HUES64 (cell line): ENCODE results near the gene ANXA9.

ENCODE experiments used
- H3K27ac ChIP-seq: 2 replicates; pipeline ENCODE4 v1.7.0; 2013; ENCODE audit warnings: low read depth, low read length, inconsistent platforms
- H3K27me3 ChIP-seq: 2 replicates; pipeline ENCODE4 v1.6.1; 2013; ENCODE audit warnings: mild to moderate bottlenecking, low read length; ENCODE audit not compliant: insufficient read depth
- H3K36me3 ChIP-seq: 2 replicates; pipeline ENCODE4 v1.6.1; 2013; ENCODE audit warnings: mild to moderate bottlenecking, low read length; ENCODE audit not compliant: insufficient read depth
- H3K4me1 ChIP-seq: 2 replicates; pipeline ENCODE4 v1.6.1; 2013; ENCODE audit warnings: mild to moderate bottlenecking, low read length, moderate library complexity; ENCODE audit not compliant: insufficient read depth
- H3K4me3 ChIP-seq: 2 replicates; pipeline ENCODE4 v1.5.1; 2013; ENCODE audit warnings: mild to moderate bottlenecking, low read length, moderate library complexity
- H3K9ac ChIP-seq: 2 replicates; pipeline ENCODE4 v1.6.1; 2013; ENCODE audit warnings: mild to moderate bottlenecking, low read depth, low read length
- H3K9me3 ChIP-seq: 2 replicates; pipeline ENCODE4 v1.6.1; 2013; ENCODE audit warnings: low read depth, low read length; ENCODE audit not compliant: insufficient read depth
- WGBS: fragments of 150-250, 120-280 bp; methylation state at CpG from one replicate; pipeline ENCODE4 v1.1.7; 2013; ENCODE audit warnings: missing lambda C conversion rate; 5-methylcytosine and 5-hydroxymethylcytosine counted together

The ANXA9 gene

GRCh38 chr1:150976401-150976821 lies 5.7 kb upstream of the ANXA9 start:
- WGBS = 63% methylated on average over 9 of the region's 9 CpGs
- peak overlapping the region; percentile 22; the same call in 1 of the 2 replicates for H3K9ac ChIP-seq
- no peaks in the 10 kb centered on the region for H3K27me3 ChIP-seq
- no peak overlapping the region; the same call in 1 of the 2 replicates for H3K27ac ChIP-seq
- H3K9me3 ChIP-seq = no peaks in the 10 kb centered on the region
- H3K36me3 ChIP-seq = 0 out of 2 replicates have a peak, but pooled peaks cover 4% of the 10 kb centered on the region
- H3K4me3 ChIP-seq = no peak overlapping the region
- H3K4me1 ChIP-seq = peaks cover 53% of the 10 kb centered on the region

DNA sequence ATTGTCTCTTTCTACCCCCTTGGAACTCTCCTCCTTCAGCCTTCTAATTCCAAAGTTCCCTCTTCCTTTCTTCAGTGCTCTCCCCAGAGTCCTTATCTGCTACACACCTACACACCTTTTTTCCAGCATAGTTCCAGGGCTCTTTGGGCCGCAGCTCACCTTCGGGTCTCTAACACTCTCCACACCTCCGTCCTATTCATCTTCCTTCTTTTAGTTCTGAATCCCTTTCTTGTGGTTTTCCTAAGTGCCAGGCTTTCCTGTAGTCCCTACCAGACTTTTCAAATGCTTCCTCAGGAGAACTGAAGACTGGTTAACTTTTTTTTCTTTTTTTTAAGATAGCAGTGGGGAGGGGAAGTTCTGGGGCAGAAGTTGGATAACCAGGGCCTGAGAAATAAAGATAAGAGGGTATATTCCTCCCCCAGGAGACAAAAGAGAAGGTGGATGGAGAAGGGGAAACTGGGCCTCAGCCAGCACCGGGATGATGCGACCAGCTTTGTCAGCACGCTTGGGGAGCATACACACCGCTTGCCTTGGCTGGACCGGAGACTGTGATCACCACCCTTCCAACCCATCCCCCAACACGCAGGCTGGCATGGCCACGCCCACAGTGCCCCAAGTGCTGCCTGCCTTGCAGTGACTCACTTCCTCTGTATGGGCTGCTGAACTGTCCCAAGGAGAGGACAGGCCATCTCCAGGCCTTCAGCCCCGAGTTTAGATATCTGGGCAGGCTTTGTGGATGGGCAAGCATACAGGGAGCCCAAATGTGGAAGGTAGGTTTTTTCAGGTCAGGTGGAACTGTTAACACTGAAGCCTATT lies 5.0 kb upstream of the ANXA9 start:
- Histone ChIP-seq H3K4me3 (peak overlapping the region; percentile 3; the same call in 1 of the 2 replicates), H3K27me3 (no peaks in the 10 kb centered on the region), H3K9me3 (no peaks in the 10 kb centered on the region), H3K9ac (peak overlapping the region; percentile 22; the same call in 1 of the 2 replicates), H3K4me1 (peaks cover 54% of the 10 kb centered on the region), H3K36me3 (0 out of 2 replicates have a peak, but pooled peaks cover 4% of the 10 kb centered on the region), H3K27ac (peak overlapping the region; percentile 13; the same call in 1 of the 2 replicates)
- WGBS = 39% methylated on average over 11 of the region's 11 CpGs

DNA sequence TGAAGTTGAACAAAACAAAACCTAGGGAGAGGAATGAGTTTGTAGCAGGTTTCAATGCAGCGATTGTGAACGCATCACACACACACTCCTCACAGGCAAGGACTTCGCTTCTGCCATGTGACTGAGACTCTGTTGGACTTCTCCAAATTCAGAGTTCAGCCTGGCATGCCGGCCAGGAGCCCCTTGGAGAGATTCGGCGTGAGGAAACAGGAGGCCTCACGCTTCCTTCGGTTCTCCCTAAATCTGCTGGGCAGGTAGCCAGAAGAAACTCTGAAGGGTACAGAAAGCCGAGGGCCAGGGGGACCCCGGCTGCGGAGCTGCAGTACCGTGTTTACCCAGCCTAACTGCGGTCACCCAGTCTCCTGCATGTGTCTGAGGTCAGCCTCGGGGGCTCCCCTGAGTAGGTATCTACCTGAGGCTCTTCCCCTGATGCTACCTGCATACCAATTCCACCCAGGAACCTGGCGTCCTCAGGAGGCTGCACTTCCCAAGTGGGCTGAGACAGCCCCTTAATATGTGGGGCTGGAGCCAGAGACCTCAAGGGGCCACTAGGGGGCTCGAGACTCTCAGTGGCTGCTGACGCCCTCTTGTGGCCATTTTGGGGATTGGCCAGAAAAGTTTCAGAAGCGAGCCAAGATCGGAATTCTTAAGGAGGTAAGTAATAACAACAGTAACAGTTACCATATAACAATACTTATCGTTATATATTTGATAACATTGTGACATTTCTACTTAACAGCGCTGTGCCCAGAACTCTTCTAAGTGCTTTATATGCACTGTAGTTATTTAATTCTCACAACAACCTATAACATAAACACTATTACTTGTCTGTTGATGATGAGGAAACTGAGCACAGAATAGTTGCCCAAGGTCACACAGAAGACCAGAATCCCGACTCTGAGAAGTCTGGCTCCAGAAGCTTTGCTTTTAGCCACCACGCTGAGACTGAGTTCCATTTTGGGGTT lies 2.7 kb upstream of the ANXA9 start:
- WGBS = 53% methylated on average over 20 of the region's 23 CpGs
- no peaks in the 10 kb centered on the region for H3K36me3 ChIP-seq
- peak overlapping the region; percentile 12; the same call in 1 of the 2 replicates for H3K4me3 ChIP-seq
- no peaks in the 10 kb centered on the region for H3K9me3 ChIP-seq
- peak overlapping the region; percentile 39; the same call in 1 of the 2 replicates for H3K27ac ChIP-seq
- H3K4me1 ChIP-seq = peaks cover 47% of the 10 kb centered on the region
- H3K9ac ChIP-seq = no peak overlapping the region
- no peaks in the 10 kb centered on the region for H3K27me3 ChIP-seq

DNA sequence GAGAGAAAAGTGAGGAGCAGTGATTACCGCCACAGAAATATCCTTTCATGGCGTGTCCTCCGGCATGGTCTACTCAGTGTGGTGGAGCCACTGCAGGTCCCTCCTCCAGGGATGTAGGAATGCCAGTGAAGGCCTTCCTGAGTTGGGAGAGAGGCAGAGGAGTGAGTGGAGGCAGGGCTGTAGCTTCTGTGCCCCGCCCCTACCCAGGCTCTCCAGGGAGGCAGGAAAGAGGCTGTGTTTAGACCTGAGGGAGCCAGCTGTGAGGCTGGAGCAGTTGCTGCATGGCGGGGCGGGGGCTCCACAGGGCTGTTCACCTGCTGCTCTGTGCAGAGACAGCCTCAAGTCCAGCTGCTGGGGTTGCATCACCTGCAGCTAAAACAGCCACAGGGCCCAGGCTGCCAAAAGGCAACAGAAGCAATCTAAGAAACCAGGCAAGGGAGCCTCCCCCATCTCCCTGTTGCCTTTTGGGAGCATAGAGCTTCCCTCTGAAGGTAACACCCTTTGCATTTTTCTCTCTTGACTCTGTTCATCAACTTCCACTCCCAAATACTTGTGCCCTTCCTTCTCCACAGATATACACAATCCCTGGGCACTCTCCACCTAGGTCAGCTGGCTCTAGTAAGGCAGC lies 801 bp upstream of the ANXA9 start:
- Histone ChIP-seq H3K27me3 (no peaks in the 10 kb centered on the region), H3K36me3 (no peaks in the 10 kb centered on the region), H3K27ac (peak overlapping the region; percentile 80), H3K9ac (peak overlapping the region; percentile 41), H3K4me3 (0 out of 2 replicates have a peak overlapping the region, but pooled peaks have one; percentile 10), H3K4me1 (peaks cover 41% of the 10 kb centered on the region), H3K9me3 (no peaks in the 10 kb centered on the region)
- 21% methylated on average over 6 of the region's 6 CpGs for WGBS

GRCh38 chr1:150985179-150985825 lies 3.2 kb downstream of the ANXA9 start:
- 97% methylated on average over 2 of the region's 2 CpGs for WGBS
- no peak overlapping the region for H3K4me3 ChIP-seq

GRCh38 chr1:150987924-150988323 lies 5.8 kb downstream of the ANXA9 start:
- no peak overlapping the region for H3K9ac ChIP-seq
- WGBS = 94% methylated on average over 5 of the region's 7 CpGs

More at GRCh38 chr1:150985179-150985825, 3.2 kb downstream of the ANXA9 start:
- H3K36me3 ChIP-seq = no peaks in the 10 kb centered on the region
- no peaks in the 10 kb centered on the region for H3K27me3 ChIP-seq
- no peaks in the 10 kb centered on the region for H3K9me3 ChIP-seq
- no peak overlapping the region for H3K27ac ChIP-seq
- H3K4me1 ChIP-seq = peaks cover 19% of the 10 kb centered on the region
- H3K9ac ChIP-seq = no peak overlapping the region

GRCh38 chr1:150992626-150993025 lies 10.5 kb downstream of the ANXA9 start:
- no peak overlapping the region for H3K27ac ChIP-seq
- no peak overlapping the region for H3K9ac ChIP-seq
- H3K36me3 ChIP-seq = no peaks in the 10 kb centered on the region
- WGBS = 95% methylated on average over 4 of the region's 4 CpGs
- H3K9me3 ChIP-seq = no peaks in the 10 kb centered on the region
- no peak overlapping the region for H3K4me3 ChIP-seq
- H3K4me1 ChIP-seq = 0 out of 2 replicates have a peak, but pooled peaks cover 3% of the 10 kb centered on the region
- no peaks in the 10 kb centered on the region for H3K27me3 ChIP-seq

More at GRCh38 chr1:150987924-150988323, 5.8 kb downstream of the ANXA9 start:
- no peak overlapping the region for H3K27ac ChIP-seq
- no peaks in the 10 kb centered on the region for H3K9me3 ChIP-seq
- H3K4me3 ChIP-seq = no peak overlapping the region
- no peaks in the 10 kb centered on the region for H3K36me3 ChIP-seq
- no peaks in the 10 kb centered on the region for H3K27me3 ChIP-seq
- no peaks in the 10 kb centered on the region for H3K4me1 ChIP-seq

- H3K36me3 ChIP-seq = 0 out of 2 replicates have a peak, but pooled peaks cover 7% of the 10 kb centered on the region
- 96% methylated on average over 3 of the region's 3 CpGs for WGBS
- no peak overlapping the region for H3K4me3 ChIP-seq
- H3K27ac ChIP-seq = no peak overlapping the region
- 0 out of 2 replicates have a peak, but pooled peaks cover 3% of the 10 kb centered on the region for H3K4me1 ChIP-seq
- H3K9ac ChIP-seq = no peak overlapping the region
- H3K9me3 ChIP-seq = no peaks in the 10 kb centered on the region
- no peaks in the 10 kb centered on the region for H3K27me3 ChIP-seq
Measured at GRCh38 chr1:150994248-150994647, 12.2 kb downstream of the ANXA9 start.

GRCh38 chr1:150995460-150995859 lies 13.4 kb downstream of the ANXA9 start:
- Histone ChIP-seq H3K4me1 (0 out of 2 replicates have a peak, but pooled peaks cover 3% of the 10 kb centered on the region), H3K9ac (no peak overlapping the region), H3K36me3 (0 out of 2 replicates have a peak, but pooled peaks cover 7% of the 10 kb centered on the region), H3K9me3 (no peaks in the 10 kb centered on the region), H3K27ac (no peak overlapping the region), H3K27me3 (no peaks in the 10 kb centered on the region), H3K4me3 (no peak overlapping the region)
- 82% methylated on average over 4 of the region's 4 CpGs for WGBS

GRCh38 chr1:150995896-150996295 lies 13.8 kb downstream of the ANXA9 start:
- 41% methylated on average over 9 of the region's 9 CpGs for WGBS
- Histone ChIP-seq H3K36me3 (peaks cover 7% of the 10 kb centered on the region; the same call in 1 of the 2 replicates), H3K4me1 (0 out of 2 replicates have a peak, but pooled peaks cover 3% of the 10 kb centered on the region), H3K27ac (no peak overlapping the region), H3K9ac (no peak overlapping the region), H3K9me3 (no peaks in the 10 kb centered on the region), H3K27me3 (no peaks in the 10 kb centered on the region), H3K4me3 (no peak overlapping the region)
